DMS114 treated with DMSO at 0.1 percent for 48 hours (cell line): ENCODE measurements around the gene BHLHA15.

ENCODE experiments used
- DNase-seq: peaks from one replicate; lab custom pipeline; 2025; ENCODE audit not compliant: unreplicated experiment; lab: John Stamatoyannopoulos, UW

Gene BHLHA15

DNA sequence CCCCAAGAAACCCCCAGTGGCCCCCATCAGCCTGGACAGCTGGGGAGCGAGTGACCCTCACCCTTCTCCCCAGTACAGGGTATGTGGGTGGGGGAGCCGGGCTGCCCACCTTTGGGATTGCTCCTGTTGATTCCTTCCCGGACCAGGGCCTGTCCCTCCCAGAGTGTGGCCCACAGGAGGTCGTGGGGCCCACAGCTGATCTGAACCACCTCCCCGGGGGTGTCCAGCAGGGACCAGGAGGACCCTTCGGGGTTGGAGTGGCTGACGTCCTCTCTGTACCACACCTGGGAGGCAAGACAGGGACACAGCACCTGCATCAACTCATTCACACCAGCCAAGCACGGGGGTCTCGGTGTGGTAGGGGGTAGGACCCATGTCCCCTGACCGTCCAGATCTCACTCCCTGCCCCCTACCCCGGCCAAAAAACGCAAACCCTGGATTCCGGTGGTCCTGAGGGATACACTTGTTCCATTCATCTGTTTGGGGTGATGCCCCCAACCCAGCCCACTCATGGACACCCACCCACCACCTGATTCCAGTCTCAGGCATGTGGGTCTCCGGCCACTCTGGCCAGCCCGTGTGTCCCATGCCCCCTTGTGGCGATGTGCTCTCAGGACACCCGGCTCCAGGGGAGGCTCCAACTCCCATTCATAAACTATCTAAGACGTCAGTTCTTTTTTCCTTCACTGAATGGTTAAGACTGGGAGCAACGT is 29.9 kb downstream of the BHLHA15 start:
- DNase-seq, result peak; percentile 22

DNA sequence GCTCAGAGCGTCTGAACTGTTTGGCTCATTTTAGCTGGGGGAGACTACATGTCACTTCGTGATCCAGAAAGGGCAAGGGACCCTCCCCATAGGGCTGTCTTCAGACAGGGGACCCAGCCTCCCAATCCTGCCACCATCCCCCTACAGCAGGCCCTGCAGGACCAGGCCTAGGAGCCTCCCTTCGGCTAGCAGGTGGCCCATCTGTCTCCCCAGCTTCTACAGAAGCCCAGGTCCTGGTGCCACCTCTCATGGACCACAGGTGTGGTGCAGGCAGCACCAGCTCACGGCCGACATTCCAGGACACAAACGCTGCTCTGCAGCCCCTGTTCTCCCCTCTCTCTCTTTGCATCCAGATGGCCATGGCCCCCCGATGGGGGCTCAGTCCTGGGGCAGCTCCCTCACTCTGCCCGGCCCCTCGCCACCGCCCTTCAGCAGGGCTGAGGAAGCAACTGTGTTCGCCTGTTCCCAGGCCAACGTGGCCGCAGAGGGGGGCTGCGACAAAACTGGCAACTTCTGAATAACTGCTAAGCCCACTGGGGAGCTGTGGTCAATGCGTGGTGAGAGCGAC is 30.5 kb downstream of the BHLHA15 start:
- no peak for DNase-seq

DNA sequence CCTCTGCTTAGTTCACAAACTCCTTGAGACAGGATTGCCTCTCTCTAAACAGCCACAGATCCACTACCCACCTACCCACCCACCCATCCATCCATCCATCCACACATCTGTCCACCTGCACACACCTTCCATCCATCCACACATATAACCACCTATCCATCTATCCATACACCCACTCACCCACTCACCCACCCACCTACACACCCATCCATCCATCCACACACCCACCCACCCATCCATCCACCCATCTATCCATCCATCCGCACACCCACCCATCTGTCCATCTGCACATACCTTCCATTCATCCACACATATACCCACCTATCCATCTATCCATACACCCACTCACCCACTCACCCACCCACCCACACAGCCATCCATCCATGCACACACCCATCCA is 31.1 kb downstream of the BHLHA15 start:
- DNase-seq, result no peak

DNA sequence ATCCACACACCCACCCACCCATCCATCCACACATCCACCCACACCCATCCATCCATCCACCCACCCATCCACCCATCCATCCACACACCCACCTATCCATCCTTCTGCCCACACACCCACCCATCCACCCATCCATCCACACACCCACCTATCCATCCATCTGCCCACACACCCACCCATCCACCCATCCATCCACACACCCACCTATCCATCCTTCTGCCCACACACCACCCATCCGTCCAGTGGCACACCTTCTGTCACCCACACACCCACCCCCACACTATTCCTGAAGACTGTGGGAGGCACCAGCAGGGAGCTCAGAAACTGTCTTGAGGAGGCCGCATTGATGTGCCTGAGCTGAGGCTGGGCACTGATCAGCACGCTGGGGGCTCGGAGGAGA is 31.7 kb downstream of the BHLHA15 start:
- DNase-seq, result no peak

DNA sequence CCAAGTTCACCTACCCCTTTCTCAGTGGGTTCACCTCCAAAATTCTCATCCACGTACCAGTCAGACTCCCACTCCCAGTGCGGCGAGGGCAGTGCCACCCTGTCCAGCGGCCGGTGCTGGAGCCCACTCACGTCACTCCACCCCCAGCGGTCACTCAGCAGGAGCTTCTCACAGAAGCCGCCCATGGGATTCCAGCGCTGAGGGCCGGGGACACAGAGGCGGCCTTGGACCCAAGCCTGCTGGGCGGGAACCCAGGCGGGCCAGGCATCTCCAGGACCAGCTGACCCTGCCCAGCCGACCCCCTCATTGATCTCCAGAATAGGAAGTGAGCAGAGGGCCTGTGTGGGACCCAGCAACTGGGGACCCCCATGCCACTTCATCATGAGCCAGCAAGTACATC is 33.6 kb downstream of the BHLHA15 start:
- DNase-seq, result no peak

DNA sequence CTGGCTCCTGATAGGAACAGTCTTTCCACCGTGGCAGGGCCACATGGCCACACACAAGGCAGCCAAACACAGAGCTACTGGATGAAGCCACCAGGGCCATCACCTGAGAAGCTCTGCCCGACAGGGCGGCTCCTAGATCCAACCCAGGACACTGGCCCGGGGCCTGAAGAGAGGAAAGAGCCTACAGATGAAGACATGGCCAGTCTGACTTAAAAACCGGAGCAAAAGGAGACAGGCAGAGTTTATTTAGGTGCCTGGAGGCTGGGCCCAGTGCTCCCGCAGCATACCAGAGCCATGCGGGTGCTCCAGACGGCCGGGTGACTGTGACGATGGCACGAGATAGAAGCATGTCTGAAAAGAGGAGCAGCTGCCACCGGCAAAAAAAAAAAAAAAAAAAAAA is 36.9 kb downstream of the BHLHA15 start:
- DNase-seq, result no peak

DNA sequence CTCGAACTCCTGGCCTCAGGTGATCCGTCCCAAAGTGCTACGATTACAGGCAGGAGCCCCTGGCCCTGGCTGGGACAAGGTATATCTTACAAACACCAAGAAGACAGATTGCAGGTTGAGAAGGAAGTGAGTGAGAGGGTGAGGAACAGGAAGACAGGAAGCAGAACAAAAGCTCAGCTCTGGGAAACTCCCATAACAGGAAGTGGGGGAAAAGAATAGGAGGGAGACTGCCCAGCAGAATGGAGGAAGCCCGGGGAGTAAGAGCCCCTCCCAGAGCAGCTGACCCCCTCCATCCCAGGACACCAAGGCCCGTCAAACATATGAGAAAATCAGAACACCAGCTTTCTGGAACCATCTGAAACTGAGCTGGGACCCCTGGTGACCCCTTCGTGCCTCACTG is 37.9 kb downstream of the BHLHA15 start:
- DNase-seq, result no peak

DNA sequence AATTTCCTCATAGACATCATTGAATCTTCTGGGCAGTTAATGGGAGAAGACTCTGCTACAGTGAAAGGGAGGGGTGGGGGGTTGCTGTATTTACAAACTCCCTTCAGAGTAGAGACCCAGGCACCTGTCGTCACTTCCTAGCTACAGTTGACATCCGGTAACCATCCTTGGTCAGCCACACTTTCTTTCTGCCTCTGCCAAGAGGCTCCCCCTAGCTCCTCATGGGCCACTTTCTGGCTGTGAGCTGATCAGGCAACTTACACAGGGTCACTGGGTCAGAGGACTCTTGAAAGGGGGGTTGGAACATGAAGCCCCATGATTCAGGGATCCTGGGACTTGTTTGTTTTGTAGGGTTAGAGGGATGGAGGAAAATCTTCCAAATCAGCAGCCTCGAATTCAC is 39.5 kb downstream of the BHLHA15 start:
- no peak for DNase-seq

DNA sequence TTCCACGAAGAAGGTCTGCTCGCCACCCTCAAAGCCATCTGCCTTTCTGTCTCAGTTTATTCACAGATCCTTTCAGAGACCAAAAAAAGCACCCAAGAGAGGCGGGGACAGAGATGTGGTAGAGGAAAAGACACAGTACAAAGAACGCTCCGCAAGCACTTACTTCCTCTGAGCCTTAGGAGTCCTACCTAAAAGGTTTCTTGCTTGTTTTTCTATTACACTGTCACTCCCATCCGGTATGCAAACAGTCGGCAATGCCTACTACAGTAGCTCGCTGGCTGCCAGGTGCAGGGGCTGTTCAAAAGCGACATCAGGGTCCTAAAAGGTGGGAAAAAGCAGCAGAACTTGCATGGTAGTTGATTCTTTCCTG is 40.0 kb downstream of the BHLHA15 start:
- no peak for DNase-seq

DNA sequence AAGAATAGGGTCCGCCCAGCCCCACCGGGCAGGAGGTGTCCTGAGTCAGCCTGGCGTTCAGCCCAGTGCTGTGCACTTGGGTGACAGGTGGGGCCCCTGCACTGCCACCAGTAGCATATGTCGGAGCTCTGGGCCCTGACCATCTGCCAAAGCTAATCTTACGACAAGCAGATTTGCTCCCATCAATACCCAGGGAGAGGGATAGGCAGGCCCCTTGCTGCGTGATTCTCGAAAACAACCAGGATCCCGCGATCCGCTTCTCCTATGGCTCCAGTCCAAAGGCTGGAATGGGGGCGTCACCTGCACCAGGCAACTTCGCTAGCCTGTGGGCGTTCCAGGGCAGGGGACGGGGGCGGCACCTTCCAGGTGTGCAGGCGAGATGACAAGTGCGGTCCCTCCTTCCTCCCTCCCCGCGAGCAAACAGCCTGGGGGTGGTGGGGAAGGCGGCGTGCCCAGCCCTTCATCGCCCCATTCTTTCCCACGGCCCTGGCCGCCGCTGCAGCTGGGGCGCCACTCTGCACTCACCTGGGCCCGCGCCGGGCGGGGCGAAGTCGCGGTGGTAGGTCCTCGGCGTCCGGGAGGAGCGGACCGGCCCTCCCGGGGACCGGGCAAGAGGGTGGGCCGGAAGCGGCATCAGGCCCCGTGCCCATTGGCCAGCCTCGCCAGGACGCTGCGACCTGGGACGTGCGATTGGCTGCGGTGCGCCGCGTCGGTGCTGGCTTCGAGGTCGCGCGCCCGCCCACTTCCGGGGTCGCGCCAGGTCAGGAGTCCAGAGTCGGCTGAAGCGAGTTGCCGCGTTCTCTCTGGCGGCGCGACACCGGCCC is 40.6 kb downstream of the BHLHA15 start, which contains the start of gene TECPR1:
TSS of gene TECPR1 (minus strand) at position 632 of the 824 bp plus-strand sequence. CDS start 6,086 bp downstream, outside the sequence.
- DNase-seq, result peak; percentile 81

DNA sequence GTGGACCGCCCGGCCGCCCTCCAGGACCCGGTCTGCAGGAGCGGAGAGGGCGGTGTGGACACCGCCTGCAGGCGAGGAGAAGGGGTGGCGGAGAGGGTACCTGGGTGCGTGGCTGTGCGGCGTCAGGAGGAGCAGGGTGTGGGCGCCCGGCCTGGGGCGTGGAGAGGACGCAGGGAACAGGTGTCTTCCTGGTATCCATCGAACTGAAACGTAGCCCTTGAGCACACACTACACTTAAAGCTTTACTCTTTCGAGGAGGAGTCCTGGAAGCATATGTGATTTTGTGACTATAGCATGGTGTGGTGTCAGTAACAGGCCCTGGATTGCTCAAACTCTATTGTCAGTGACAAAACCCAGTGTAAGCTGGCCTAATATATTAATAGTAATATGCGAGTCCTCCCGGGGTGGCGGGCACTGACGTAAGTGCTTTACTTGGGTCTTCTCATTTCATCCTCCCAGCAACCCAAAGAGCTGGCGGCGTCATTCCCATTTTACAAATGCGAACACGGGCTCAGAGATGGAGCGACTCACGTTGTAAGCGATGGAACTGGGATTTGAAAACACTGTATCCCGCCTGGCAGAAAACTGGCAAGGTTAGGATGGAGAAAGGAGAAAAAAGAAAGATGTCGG is 41.3 kb downstream of the BHLHA15 start:
- DNase-seq, result no peak

DNA sequence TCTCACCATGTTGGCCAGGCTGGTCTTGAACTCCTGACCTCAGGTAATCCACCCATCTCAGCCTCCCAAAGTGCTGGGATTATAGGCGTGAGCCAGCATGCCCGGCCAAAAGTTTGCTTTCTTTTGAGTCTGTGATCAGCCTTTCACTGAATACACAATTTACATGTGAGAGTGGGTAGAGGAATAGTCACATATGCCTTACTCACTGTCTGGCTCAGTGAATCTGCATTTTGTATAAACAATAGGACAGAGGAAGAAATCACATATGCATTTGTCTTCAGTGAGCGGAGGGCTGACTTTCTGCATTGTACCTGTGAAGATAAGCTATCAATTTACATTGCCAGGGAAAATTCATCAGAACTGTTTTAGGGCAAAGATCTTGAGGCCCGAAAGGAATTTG is 43.3 kb downstream of the BHLHA15 start:
- no peak for DNase-seq

DNA sequence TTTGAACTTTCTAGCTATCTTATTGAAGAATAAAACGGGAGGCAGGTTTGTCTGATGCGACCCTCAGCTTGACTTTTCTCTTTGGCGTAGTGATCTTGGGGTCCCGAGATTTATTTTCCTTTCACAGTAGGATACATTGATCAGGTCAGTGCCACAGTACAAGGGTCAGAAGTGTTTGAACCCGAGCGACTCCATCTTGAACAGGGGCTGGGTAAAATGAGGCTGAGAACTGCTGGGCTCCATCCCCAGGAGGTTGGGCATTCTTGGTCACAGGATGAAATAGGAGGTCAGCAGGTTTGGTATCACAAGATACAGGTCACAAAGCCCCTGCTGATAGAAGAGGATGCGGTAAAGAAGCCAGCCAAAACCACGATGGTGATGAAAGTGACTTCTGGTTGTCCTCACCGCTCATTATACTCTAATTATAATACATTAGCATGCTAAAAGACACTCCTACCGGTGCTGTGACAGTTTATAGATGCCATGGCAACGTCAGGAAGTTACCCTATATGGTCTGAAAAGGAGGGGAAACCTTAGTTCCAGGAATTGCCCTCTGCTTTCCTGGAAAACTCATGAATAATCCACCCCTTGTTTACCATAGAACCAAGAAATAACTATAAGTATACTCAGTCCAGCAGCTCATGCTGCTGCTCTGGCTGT is 43.8 kb downstream of the BHLHA15 start:
- no peak for DNase-seq

DNA sequence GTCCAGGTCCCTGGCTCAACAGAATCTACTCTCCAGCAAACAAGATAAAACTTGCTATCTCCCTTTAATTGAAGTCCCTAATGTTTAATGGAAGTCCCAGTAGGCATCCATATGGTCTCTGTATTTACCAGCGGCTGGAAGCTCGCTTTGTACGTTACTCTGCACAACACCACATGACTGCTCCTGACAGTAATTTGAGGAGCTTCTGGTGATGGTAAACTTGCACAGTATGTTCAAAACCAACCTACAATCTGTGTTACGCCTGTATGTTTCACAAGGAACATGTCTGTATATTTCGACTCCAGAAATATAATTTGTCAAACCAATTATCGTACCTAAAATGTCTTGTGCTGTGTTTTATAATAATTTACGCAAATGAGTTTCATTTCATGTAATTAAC is 45.2 kb downstream of the BHLHA15 start:
- DNase-seq, result no peak

DNA sequence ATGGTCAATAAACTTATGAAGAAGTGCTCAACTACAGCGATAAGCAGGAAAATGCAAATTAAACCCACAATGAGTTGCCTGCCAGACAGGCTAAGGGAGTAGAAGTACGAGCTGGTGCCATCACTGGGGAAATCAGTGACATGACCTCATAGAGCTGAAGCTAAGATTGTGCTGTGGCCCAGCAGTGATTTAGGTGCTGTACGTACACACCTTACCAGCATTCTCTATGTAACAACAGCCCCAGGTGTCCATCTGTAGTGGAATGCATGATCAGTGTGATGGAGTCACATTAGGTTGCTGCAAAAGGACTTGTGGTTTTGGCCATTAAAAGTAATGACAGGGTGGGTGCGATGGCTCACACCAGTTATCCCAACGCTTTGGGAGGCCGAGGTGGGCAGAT is 46.5 kb downstream of the BHLHA15 start:
- DNase-seq, result no peak
